ENCODE results near the gene VAMP5. TPM values are rescaled to one million over a fixed set of nuclear protein-coding genes. Genes with fewer than 3 reads are reported as not detected.
A peak's percentile ranks its signal among the peaks of the same experiment; 100 is the strongest.
"Not testable (repeated sequence)": the region's sequence is repeated elsewhere in the genome, so short reads cannot be mapped to it uniquely, and the experiment has no call there.

VAMP5 gene, protein sequence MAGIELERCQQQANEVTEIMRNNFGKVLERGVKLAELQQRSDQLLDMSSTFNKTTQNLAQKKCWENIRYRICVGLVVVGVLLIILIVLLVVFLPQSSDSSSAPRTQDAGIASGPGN
- not detected in 2 replicates for polyA plus RNA-seq (2014; cell fraction: cytosol; rRNA removed)
- polyA plus RNA-seq (2014; cell fraction: nucleus; rRNA removed) = not detected in 2 replicates

DNA sequence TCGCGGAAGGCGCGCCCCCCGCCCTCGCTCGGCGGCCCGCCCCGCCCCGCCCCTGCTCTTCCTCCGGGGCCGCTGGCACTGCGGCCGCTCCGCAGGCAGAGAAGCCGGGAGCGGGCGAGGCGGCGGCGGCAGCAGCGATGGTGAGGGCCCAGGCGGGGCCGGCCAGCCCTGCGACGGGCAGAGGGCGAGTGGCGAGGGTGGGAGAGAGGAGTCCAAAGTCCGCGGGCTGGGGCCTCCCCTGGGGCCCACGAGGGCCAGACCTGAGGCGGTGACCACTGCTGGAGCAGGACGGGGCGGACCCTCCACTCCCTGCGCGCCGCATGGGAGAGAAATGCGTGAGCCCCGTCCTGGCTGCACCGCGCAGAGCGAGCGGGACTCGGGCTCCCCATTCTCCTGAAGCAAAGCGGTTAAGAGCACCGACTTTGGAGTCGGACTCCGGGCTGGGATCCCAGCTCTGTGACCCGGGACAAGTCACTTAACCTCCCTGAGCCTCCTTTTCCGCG lies at the start of gene VAMP5:
VAMP5 (plus strand) TSS at position 78 of the 503 bp plus-strand sequence; CDS start at position 138, 60 bp downstream.
- DNase-seq (ENCODE audit: low spot score) = no peak

- DNase-seq (ENCODE audit: low spot score) = no peak
These were observed 49.4 kb upstream of the VAMP5 start for GRCh38 chr2:85534881-85535280.

- DNase-seq (ENCODE audit: low spot score) = no peak
These were observed 47.8 kb upstream of the VAMP5 start for GRCh38 chr2:85536479-85536878.

- DNase-seq (ENCODE audit: low spot score) = peak; percentile 93
These were observed 46.4 kb upstream of the VAMP5 start for GRCh38 chr2:85537600-85538506.

- DNase-seq (ENCODE audit: low spot score) = peak; percentile 93
These were observed 45.5 kb upstream of the VAMP5 start, which contains the start of gene MAT2A for GRCh38 chr2:85538507-85539360. MAT2A (plus strand) TSS chr2:85539168; CDS start chr2:85539288, 120 bp downstream.

- DNase-seq (ENCODE audit: low spot score) = peak; percentile 65
These were observed 44.7 kb upstream of the VAMP5 start for GRCh38 chr2:85539361-85540132.

DNA sequence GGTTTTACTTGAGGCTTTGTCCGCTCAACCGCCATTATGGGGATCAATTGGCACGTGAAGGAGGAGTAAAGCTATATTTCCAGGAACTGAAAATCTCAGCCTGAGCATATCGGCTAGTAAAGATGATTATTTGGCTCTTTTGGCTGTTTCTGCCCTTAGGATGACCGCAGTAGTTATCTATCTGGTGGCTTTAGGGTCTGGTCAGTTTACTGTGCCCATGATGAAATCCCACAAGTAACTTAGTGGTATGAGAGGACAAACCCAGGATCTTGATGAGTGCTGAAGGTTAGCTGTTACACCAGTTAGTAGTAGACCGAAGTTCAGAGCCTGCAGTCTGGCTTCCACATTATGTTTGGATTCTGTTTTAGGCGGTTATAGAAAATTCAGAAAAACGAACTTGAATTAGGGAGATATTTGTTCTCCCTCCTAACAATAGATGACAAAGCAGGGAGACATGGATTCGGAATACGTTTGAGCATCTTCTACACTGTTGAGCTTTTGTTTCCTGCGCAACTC lies 44.0 kb upstream of the VAMP5 start:
- no peak for DNase-seq (ENCODE audit: low spot score)

DNA sequence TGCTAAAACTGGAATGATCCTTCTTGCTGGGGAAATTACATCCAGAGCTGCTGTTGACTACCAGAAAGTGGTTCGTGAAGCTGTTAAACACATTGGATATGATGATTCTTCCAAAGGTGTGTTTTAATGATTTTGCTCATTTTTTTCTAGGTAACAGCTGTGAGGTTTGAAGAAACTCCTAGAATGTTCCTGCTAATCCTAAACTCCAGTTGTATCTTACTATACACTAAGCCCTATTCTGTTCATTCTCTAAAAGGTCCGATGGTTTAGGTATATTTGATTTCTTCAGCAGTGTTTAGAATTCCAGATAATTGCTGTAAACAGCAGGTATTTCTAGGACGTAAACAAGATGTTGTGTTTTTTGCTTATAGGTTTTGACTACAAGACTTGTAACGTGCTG lies 43.0 kb upstream of the VAMP5 start:
- DNase-seq (ENCODE audit: low spot score) = no peak

GRCh38 chr2:85541753-85542457 lies 42.3 kb upstream of the VAMP5 start:
- no peak for DNase-seq (ENCODE audit: low spot score)

- no peak for DNase-seq (ENCODE audit: low spot score)
These were observed 41.5 kb upstream of the VAMP5 start for GRCh38 chr2:85542777-85543176.

- DNase-seq (ENCODE audit: low spot score) = not testable (repeated sequence)
These were observed 40.0 kb upstream of the VAMP5 start for GRCh38 chr2:85544254-85544691.

DNA sequence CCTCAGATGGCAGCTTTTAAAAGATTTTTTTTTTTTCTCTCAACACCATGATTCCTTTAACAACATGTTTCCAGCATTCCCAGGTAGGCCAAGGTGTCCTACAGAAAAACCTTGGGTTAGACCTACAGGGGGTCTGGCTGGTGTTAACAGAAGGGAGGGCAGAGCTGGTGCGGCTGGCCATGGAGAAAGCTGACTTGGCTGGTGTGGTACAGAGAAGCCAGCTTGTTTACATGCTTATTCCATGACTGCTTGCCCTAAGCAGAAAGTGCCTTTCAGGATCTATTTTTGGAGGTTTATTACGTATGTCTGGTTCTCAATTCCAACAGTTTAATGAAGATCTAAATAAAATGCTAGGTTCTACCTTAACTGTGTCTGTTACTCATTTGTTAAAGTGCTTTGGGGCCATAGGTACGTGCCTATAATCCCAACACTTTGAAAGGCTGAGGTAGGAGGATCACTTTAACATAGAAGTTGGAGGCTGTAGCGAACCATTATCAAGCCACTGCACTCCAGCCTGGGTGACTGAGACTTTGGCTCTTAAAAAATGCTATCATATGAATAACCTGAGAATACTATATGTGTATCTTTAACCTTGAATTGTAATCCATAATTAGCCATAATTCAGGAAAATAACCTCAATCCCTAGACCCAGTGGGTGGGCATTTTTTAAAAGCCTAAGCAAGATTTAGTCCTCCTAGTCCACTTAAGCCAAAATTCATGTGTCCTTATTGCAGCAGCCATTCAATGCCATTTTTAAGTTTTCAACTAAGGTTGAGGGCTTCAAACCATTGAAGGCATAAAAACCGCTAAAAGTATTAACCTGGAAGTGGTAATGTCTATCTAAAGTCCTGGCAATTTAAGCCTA lies 39.1 kb upstream of the VAMP5 start:
- DNase-seq (ENCODE audit: low spot score) = not testable (repeated sequence)

DNA sequence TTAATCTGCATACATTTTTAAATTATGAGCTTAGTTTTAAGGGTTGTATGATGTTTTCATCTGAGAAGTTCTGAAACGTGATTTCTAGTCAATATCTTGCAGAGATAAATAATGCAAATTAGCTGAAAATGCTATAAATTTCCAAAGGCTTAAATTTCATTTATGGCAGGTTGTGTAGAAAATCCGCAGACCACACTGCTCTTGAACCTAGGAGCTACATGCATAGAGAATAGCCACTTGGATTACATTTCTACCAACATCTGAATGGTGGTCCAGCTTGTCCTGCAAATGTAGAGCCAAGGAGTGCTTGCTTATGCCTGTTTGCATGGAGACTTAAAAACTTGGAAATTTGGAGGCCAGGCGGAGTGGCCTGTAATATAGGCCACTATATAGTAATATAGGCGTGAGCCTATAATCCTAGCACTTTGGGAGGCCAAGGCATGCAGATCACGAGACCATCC lies 38.4 kb upstream of the VAMP5 start:
- peak; percentile 37 for DNase-seq (ENCODE audit: low spot score)

DNA sequence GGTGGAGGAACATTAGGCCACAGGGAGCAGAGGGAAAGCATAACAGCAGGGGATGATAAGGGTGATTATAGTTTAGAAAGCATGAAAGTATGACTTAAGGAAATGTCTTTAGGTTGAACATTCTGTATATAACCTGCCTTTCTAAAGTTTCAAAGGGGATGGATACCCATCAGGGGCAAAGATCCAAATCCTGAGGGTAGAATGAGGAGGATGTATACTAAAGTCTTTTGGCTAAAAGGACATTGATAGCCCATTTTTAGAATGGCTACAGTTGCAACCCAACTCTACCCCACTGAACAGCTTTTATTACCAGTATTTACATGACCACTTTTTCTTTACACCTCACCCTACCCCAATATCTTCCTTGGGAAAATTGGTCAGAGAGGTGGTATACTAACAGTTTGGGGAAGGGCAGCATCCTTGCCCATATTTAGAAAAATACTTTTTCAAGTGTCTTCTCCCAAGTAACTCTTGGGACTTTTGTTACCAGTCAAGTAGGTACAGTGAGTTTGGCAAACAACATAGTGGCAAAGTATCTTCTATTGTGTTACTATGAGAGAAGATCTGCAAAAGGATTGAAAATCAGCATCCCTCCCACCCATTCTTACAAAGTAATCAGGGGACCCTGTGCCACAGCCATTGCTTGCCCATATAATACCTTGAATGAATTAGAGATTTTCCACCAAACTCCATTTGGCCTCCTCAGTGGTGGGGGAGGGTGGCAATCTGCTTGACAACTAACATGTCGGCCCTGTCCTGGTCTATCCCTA lies 37.0 kb upstream of the VAMP5 start:
- no peak for DNase-seq (ENCODE audit: low spot score)

DNA sequence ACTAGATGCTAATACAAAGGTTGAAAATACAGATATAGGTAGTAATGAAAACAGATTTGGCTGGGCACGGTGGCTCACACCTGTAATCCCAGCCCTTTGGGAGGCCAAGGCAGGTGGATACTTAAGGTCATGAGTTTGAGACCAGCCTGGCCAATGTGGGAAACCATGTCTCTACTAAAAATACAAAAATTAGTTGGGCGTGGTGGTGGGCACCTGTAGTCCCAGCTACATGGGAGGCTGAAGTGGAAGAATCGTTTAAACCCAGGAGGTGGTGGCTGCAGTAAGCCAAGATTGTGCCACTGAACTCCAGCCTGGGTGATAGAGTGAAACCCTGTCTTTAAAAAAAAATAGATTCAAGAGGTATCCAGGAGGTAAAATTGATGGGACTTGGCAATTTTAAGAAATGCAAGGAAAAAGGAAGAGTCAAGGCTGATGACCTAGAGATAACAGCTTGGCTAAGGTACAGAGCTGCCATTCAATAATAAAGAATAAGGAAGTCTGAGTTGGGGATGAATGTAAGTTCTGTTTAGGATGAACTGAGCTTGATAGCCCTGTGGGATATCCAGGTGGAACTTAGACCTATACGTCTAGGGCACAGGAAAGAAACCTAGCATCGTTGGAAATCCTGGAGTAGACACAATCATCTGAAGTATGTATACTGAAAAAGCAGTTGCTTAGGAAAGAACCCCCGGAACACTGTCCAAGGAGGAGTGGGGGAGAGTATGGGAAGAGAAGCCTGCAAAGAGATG lies 36.2 kb upstream of the VAMP5 start:
- no peak for DNase-seq (ENCODE audit: low spot score)

- no peak for DNase-seq (ENCODE audit: low spot score)
These were observed 35.7 kb upstream of the VAMP5 start for GRCh38 chr2:85548608-85548900.

- DNase-seq (ENCODE audit: low spot score) = no peak
These were observed 35.1 kb upstream of the VAMP5 start for GRCh38 chr2:85549095-85549494.

All from SK-N-DZ (cell line).